Fibroblast of lung (primary cell): ENCODE data around the gene CCNY.

Experiments
- CTCF ChIP-seq, 2 donors: IDR thresholded peaks in 1 of 2; conservative IDR thresholded peaks in 1 of 2; 1 replicate in 1 of 2; 2 replicates in 1 of 2; pipeline ENCODE4 v1.5.1; 2011 to 2012; ENCODE audit warnings: low read length in 2 of 2, control low read depth in 1 of 2, inconsistent platforms in 1 of 2, low read depth in 1 of 2, mild to moderate bottlenecking in 1 of 2
- EZH2 ChIP-seq: IDR thresholded peaks from 2 replicates; pipeline ENCODE4 v1.5.1; 2012; ENCODE audit warnings: low read length, control low read depth, mild to moderate bottlenecking; ENCODE audit errors: missing control alignments

DNA sequence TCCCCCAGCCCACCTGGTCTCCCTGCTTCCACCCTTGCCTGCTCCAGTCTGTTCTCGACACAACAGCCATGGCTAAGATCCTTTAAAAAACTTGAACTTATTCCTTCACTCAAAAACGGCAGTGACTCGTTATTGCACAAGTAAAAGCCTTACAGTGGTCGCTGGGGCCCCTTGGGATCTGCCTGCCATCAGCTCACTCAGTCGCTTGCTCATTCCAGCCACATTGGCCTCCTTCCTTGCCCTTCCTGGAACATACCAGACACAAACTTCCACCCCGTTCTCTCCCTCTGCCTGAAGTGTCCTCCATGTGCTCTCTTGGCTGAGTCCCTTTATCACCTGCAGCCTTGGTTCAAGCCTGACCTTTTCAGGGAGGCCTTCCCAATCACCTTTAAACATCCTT, 4.7 kb downstream of the CCNY start:
- no peak for TF ChIP-seq CTCF (conservative IDR thresholded peaks at IDR 0.05 in 1 of 2, IDR thresholded peaks at IDR 0.05 in 1 of 2; ENCODE audit: low read depth in 1 of 2, low read length in 2 of 2)
- no peak for TF ChIP-seq EZH2
